Stimulated activated naive CD8-positive, alpha-beta T cell treated with anti-CD3 and anti-CD28 coated beads, Interleukin-15, Interleukin-2, amounts not matched to agents 100 U/mL and 50 U/mL, for 24 hours (primary cell): Measurements from ENCODE around the gene ZNF782.
"Not testable (repeated sequence)": the region's sequence is repeated elsewhere in the genome, so short reads cannot be mapped to it uniquely, and the experiment has no call there.

Experiments
- ATAC-seq: fragments of 150-1000 bp; cut with Tn5 transposase; one replicate; pipeline ENCODE4 v1.10.0; 2021
- DNase-seq: peaks from one replicate; pipeline ENCODE4 v3.0.0; 2021

ZNF782 gene

GRCh38 chr9:96853781-96854650 is at the start of gene ZNF782:
ZNF782 (minus strand) TSS chr9:96854514; CDS start chr9:96851961, 2,553 bp downstream.
- ATAC-seq = peak; percentile 93
- DNase-seq = peak; percentile 86

- not testable (repeated sequence) for DNase-seq, ATAC-seq
Observed at GRCh38 chr9:96900010-96900409, 45.7 kb upstream of the ZNF782 start.

GRCh38 chr9:96892131-96892530 is 37.8 kb upstream of the ZNF782 start:
- ATAC-seq = no peak
- DNase-seq = no peak

- DNase-seq (no peak), ATAC-seq (no peak)
Observed at GRCh38 chr9:96888591-96888990, 34.3 kb upstream of the ZNF782 start.

GRCh38 chr9:96885424-96885823 is 31.1 kb upstream of the ZNF782 start:
- ATAC-seq = no peak
- no peak for DNase-seq

DNA sequence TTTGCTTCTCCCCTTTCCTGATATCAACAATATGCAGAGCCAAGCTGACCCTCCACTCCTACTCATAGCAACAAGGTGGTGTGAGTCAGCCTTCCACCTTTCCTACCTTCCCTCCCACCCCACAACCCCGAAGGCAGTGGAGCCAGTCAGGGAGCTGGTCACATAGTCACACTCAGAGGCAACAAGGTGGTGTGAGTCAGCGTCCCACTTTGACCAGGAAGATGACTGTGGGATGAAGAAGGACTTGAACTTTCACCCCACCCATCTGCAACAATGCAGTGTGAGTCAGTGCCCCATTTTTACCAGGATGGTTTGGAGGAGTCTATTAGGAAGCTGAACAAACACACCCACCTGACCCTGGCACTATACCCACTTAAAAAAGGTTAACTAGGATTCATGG is 30.1 kb upstream of the ZNF782 start:
- DNase-seq (no peak), ATAC-seq (peak; percentile 40)

DNA sequence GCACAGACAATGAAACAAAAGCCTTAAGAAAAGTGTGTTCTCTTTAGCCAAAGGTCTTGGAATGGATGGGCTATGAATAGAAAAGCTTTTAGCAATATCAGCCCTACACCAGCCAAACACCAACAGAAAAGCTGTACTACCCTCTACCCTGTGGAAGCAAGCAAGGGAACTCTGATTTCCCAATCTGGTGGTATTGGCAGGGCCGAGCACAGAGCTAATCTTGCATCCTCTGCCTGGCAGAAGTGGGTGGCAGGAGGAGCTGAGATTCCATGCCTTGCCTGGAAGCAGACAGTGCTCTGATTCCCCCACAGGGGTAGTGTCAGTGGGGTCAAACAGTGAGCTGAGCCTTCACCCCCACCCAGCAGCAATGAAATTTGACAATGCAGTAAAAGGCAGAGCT is 29.6 kb upstream of the ZNF782 start:
- DNase-seq (no peak), ATAC-seq (no peak)

- no peak for ATAC-seq
- DNase-seq = no peak
Observed at GRCh38 chr9:96877269-96877668, 23.0 kb upstream of the ZNF782 start.

DNA sequence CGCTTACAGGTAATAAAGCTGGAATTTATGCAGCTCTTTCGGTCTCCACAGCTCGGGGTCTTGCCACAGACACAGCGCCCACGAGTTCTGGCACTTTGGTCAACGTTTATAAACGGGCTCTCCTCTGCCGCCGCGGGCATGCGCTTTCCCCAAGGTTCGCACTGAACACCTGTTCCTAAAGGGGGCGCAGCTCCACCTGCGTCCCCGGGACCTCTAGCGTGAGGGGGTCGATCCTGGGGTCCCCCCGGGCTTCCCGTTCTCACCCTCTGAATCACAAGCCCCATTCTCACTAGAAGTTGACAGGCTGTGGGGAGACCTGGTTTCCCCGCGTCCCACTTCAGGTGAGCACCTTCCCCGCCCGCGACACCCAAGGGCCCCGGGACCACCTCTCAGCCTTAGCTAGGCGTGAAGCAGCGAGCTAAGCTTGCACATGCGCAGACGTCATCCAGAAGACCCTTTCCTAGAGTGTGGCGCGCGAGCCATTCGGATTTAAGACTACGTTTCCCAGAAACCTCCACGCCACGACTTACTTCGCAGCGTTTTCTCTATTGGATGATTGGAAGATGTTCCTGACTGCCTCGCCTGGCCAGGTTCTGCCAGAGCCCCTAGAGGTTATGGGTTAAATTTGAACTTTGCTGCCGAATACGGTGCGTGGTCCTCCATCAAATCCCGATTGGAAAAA is 21.3 kb upstream of the ZNF782 start:
- peak; percentile 59 for DNase-seq
- peak; percentile 71 for ATAC-seq

- ATAC-seq (peak; percentile 82), DNase-seq (no peak)
Observed at GRCh38 chr9:96874947-96875460, 20.7 kb upstream of the ZNF782 start.

- DNase-seq = no peak
- ATAC-seq = no peak
Observed at GRCh38 chr9:96874201-96874785, 20.0 kb upstream of the ZNF782 start.

DNA sequence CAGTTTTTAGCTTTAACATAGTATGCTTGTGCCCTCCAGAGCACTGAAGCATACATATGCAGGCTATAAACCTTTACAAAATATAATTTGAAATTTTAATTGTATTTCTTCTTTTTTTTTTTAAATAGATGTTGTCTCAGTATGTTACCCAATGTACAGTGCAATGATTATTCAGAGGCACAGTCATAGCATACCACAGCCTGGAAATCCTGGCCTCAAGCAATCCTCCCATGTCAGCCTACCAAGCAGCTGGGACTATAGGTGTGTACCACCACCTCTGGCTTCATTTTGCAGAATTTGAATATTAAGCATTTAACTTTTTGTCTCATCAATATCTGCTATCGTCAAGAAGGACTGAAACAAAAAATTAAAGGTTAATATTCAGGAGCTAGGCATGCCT is 16.9 kb upstream of the ZNF782 start:
- ATAC-seq (no peak), DNase-seq (no peak)

GRCh38 chr9:96868709-96869108 is 14.4 kb upstream of the ZNF782 start:
- ATAC-seq = no peak
- DNase-seq = no peak

GRCh38 chr9:96867079-96867804 is 12.9 kb upstream of the ZNF782 start:
- DNase-seq = no peak
- ATAC-seq = no peak

DNA sequence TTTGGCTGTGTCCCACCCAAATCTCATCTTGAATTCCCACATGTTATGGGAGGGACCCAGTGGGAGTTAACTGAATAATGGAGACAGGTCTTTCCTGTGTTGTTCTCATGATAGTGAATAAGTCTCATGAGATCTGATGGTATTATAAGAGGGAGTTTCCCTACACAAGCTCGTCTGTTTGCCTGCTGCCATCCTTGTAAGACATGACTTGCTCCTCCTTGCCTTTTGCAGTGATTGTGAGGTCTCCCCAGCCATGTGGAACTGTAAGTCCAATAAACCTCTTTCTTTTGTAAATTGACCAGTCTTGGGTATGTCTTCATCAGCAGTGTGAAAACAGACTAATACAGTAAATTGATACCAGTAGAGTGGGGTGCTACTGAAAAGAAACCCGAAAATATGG is 10.9 kb upstream of the ZNF782 start:
- not testable (repeated sequence) for ATAC-seq, DNase-seq

- ATAC-seq (no peak), DNase-seq (no peak)
Observed at GRCh38 chr9:96859461-96860198, 5.3 kb upstream of the ZNF782 start.

GRCh38 chr9:96858670-96859069 is 4.4 kb upstream of the ZNF782 start:
- DNase-seq = no peak
- ATAC-seq = no peak

- DNase-seq (no peak), ATAC-seq (peak; percentile 26)
Observed at GRCh38 chr9:96858018-96858573, 3.8 kb upstream of the ZNF782 start.

DNA sequence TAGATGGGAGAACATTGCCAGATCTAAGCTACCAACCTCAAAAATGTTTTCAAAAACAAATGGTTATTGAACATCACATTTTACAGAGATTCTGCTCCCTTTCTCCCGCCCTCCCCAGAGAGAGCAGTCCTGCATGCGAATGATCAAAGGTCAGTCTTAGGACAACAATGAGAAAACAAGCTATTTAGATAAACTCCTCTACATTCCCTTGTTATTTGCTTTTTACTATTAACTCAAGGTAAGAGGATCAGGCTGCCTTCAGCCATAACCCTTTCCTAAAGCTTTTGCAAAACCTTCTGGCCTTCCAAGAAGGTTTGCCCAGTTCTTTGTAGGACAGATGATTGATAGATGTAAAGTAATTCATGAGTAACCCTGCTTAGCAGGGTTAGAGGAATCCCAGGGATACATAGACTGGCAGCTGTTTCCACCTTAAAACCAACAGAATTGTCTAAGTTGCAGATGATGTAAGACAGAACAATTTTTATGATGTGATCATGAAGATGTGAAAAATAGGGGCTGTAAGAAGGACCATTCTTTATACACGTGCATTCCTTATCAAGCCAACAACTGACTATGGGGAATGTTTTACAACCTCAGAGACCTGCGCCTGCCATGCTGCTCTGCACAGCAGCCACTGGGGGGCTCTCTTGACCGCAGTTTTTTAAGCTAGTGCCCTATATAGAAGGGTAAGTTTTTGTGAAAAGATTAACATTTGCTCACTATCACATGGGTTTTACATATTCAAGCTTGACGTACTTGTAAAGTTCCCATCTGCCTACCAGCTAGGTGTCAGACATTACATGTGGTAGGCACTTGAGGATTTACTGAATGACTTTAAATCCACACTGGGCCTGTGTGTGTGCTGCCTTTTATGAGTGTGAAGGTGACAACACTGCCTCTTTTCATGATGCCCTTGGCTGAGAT is 2.3 kb upstream of the ZNF782 start:
- peak; percentile 67 for ATAC-seq
- peak; percentile 67 for DNase-seq
